Fibroblast of skin of back (primary cell): ENCODE data around the gene RALA. TPM values are rescaled to one million over a fixed set of nuclear protein-coding genes. Genes with fewer than 3 reads are reported as not detected.

Experiments used
- DNase-seq: peaks from one replicate; pipeline ENCODE4 v3.0.0-alpha.2; 2013
- polyA plus RNA-seq, 2 experiments: library from polyadenylated mRNA; unstranded; fragments of 120-200 nt; gene quantifications; one replicate each; pipeline ENCODE4 v1.2.1, GENCODE V29; 2013; ENCODE audit not compliant: insufficient read length in 2 of 2

Gene RALA, protein sequence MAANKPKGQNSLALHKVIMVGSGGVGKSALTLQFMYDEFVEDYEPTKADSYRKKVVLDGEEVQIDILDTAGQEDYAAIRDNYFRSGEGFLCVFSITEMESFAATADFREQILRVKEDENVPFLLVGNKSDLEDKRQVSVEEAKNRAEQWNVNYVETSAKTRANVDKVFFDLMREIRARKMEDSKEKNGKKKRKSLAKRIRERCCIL
- 47.7 TPM for polyA plus RNA-seq (2013, experiment 1 of 2; ENCODE audit: insufficient read length)
- polyA plus RNA-seq (2013, experiment 2 of 2; ENCODE audit: insufficient read length), result 41.8 TPM

DNA sequence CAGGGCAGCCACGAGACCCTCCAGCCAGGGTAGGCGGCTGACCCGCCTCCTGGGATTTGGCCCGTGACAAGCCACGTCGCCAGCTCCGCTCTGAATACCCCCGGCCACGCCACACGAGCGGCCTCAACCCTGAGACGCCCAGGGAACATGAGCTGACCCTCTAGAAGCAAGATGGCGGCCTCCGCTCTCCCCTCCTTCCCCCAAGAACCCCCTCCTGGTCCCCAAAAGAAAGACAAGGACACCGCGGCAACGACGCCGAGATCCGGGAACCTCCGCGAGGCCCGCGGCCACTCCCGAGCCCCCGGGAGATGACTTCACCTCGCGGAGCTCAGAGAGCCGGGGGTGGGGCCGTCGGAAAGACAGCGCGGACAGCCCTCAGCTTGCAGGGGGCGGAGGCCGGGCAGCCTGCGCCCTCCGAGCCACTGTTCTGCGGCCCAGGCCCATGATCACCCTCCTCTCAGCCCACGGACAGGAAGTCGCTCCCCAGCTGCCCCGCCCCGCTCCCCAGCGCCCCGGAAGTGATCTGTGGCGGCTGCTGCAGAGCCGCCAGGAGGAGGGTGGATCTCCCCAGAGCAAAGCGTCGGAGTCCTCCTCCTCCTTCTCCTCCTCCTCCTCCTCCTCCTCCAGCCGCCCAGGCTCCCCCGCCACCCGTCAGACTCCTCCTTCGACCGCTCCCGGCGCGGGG lies at the start of gene RALA:
Gene RALA (plus strand): TSS at position 526 of the 685 bp plus-strand sequence. CDS start 63,096 bp downstream, outside the sequence.
- peak; percentile 95 for DNase-seq

DNA sequence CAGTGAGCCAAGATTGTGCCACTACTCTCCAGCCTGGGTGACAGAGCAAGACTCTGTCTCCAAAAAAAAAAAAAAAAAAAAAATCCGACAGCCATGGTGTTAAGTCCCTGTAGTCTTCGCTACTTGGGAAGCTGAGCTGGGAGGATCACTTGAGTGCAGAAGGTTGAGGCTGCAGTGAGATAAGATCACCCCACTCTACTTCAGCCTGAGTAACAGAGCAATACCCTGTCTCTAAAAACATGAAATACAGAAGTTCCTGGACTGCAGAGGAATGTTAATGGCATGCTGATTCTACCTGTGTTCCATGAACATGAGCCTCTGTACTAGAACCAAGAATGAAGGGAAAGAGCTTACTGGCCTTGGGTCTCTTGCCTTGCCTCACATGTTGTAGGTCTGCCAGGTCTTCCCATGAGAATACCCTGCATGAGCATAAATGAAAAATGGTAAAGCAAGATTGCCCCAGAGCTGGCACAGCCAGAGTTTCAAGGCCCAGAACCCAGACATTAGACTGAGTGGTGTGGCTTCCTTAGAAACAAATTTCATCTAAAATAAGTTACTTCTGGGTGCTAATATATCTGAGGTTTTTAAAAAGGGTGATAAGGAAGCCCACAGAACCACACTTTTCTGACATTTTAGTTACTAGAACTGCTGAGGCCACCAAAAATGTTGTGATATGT lies 48.6 kb upstream of the RALA start:
- no peak for DNase-seq

DNA sequence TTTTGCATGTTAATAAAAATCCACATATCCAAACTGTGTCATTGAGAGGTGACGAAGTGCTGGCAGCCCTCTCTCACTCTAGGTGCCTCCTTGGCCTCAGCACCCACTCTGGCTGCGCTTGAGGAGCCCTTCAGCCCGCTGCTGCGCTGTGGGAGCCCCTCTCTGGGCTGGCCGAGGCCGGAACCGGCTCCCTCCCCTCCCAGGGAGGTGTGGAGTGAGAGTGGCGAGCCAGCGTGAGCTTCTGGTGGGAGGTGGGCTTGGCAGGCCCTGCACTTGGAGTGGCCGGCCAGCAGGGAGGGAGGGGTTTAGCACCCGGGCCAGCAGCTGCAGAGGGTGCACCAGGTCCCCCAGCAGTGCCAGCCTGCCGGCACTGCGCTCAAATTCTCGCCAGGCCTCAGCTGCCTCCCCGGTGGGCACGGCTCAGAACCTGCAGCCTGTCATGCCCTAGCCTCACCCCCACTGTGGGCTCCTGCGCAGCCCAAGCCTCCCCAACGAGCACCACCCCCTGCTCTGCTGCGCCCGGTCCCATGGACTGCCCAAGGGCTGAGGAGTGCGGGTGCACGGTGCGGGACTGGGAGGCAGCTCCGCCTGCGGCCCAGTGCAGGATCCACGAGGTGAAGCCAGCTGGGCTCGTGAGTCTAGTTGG lies 46.0 kb upstream of the RALA start:
- DNase-seq, result no peak

DNA sequence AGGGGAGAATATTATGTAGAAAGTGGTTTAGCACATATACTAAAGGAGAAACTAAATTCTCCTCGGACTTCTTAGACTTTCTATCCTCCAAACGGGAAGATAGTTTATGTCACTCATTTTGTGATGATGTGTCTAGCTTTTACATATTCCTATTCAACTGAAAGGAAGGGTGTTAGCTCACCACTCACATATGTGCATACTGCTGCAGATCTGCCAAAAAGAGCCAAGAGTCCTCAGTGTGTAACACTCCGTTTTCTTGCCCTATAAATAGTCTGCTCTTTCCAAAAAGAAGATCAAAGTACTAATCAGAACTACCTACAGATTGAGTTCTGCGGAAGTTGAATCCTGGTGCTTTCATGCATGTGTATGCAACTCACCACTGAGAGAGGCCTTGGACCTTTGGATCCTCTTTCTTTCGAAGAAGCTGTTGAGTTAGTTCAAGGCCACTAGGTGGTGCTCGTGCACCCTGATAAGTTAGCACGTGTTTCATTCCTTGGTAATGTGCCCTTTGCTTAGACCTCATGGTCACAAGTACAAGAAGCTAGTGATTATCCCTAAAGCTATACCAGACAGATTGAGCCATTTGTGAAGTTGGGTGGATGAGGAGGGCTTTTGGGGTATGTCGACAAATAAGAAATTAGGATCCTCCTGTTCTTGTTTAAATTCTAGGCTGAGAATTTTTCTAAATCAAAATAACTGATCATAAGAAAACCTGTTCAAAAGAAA lies 43.1 kb upstream of the RALA start:
- peak; percentile 85 for DNase-seq

DNA sequence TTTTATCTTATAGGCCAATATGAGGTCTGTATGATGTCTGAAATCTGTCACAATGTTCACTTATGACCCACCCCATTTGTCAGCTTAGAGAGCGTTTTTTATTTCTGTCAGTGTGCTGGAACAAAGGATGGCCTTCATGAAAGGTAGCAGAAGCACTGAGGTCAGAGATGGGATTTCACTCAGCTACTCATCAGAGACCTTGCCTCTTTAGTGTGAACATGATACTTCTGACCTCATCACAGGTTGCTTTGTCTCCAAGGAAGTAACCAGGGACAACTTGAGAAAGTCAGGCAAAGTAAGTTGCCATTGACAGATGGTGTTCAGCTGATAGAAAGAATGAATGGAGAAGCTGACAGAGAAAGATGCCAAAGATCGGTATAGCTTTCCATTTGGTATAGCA lies 40.8 kb upstream of the RALA start:
- DNase-seq, result no peak

DNA sequence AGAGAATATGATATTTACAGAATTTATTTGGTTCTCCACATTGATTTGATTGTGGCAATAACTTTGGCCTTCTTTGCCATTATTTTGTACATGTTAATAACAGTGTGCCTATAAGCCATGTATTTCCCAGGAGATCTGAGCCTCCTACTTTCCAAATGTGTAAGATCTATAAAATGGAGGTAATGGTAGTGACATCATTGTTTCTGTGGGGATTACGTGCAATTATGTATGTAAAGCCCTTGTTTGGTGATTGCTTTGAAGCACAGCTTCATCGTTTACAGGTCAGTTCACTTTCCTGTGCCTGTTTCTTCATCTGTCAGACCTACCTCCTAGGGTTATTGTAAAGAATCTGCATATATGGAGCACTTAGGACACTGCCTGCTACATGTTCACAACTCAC lies 39.8 kb upstream of the RALA start:
- no peak for DNase-seq

DNA sequence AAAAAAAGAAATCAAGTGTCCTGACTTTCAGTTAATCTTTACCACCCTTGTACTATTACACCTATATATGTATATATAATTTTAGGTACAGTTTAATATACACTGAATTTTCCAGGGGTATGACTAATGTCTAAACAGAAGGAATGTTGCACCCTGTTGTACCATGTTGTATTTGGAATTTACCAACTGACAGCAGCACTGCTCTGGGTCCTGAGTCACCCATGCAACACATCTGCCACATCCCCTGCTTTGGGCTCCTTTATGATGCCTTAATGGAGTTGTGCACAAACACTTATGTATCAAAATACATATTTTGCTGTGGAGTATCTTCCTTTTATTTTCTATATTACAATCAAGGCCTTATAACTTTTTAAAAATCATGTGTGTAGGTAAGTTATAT lies 36.0 kb upstream of the RALA start:
- peak; percentile 74 for DNase-seq

DNA sequence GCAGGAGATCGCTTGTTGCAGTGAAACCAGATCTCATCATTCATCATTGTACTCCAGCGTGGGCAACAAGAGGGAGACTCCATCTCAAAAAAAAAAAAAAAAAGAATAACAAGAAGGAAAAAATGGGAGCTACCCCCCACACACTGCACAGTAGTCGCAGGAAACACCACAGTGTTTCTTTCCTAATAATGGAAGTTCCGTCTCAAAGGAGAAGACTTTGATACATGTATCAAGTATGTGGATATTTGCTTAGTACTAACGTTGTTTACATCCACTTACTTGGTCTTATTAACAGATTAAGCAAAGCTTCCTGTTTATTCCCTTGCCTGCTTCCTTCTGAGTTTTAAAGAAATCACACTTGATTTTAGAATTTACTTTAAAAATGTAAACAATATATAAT lies 35.0 kb upstream of the RALA start:
- no peak for DNase-seq

DNA sequence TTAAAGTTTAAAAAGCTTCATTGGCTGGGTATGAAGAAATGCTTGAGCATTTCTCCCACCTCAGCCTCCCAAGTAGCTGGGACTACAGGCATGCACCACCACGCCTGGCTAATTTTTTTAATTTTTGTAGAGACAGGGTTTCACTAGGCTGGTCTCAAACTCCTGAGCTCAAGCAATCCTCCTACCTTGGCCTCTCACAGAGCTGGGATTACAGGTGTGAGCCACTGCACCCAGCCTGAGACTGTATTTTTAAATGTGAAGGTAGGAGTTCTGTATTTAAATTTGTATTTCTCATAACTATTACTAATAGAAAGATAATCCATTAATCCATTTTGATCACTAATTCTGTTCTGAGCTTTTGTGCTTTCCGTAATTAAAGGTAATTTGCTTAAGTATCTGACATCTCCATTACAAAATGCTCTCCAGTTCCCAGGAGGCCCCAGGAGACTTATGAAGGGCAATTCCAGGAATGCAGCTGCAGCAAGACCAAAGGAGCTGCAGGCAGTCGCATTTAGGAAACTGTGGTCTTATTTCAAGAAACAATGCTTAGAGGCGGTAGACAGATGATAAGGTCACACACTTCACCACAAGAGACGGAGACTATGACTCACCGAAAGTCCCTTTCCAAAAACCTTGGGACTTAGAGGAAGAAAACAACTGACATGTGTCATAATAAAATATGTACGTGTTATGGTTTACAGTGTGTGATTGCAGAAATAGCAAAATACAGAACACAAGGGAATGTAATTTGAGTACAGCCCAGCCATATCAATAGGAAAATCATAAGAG lies 33.9 kb upstream of the RALA start:
- DNase-seq, result peak; percentile 96

DNA sequence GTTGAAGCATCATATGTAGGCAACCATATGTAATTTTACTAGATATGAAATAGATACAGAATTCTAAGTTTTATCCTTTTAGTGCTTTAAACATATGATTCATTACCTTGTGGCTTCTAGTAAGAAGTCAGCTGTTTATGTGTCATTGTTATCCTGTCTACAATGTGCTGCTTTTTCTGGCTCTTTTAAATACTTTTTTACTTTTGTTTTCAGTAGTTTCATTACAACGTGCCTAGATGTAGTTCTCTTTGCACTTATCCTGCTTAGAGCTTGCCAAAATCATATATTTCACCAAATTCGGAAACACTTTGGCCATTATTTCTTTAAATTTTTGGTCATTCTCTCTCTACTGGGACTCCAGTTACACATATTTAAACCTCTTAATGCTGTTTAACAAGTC lies 30.8 kb upstream of the RALA start:
- peak; percentile 72 for DNase-seq

DNA sequence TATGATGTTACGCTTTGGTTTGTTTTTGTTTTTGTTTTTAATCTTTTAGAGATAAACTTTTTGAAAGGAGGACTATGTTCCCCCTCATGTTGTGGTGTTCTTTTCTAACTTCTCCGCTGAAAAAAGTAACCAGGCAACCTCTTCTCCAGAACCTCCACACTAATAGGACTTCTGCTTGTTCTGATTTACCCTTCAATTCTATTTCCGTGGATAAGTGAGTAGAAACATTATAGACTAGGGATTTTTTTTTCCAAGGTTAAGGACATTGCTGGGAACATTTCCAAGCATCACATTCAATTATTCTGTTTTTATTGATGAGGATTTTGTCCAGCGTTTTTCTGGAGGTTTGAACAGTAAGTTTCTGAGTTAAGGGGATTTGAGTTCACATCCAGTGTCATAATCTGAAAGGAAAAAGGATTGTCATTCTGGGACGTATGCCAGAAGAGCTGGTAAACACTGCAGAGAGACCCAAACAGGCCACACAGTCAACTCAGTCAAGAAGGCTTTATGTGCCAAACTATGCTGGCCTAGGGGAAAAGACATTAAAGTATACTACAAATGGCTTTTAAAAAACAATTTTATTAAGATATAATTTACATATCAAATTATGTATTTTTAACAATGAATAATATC lies 28.3 kb upstream of the RALA start:
- peak; percentile 50 for DNase-seq

DNA sequence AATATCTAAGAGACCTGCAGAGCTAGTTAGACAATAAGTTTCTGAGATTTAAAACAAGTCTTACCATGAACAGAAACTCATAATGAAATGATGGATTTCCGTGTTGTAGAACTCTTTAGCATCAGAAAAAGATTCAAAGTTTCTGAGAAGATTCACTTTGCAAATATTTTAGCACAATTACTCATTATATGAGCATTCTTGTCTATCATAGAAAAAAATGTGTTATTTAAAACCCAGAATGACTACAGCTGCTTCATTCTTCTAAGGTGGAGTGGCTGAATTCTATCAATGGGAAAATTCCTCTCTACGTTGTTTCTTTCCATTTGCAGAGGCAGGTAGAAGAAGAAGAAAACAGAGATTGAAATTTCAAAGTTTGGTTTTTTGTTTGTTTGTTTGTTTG lies 21.0 kb upstream of the RALA start:
- DNase-seq, result peak; percentile 59

DNA sequence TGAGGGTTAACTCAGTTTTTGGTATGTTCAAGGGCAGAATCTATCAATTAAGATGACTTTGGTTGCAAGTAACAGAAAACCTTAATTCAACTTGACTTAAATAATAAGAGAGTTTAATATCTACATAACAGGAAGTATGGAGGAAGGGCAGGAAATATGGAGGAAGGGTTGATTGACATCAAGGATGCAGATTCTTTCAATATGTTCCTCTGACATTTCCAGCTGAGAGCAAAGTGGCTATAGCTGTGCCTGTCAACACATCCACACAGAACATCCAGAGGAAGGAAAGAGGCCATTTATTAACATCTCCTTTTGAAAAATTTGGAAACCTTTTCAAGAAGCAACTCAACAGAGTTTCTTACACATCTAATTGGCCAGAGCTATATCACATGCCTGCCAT lies 19.4 kb upstream of the RALA start:
- no peak for DNase-seq

DNA sequence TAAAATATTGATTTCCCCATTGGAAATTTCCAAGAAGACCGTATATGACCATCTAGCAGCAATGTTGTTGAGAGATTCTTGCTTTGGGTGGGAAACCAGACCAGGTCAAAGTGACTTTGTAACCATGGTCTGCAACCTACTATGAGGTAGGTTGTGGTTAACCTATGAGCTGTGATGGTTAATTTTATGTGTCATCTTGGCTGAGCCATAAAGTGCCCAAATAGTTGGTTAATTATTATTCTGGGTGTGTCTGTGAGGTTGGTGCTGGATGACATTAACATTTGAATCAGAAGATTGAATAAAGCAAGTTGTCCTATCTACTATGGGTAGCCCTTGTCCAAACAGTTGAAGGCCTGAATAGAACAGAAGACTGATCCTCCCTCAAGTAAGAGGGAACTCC lies 18.3 kb upstream of the RALA start:
- peak; percentile 14 for DNase-seq

DNA sequence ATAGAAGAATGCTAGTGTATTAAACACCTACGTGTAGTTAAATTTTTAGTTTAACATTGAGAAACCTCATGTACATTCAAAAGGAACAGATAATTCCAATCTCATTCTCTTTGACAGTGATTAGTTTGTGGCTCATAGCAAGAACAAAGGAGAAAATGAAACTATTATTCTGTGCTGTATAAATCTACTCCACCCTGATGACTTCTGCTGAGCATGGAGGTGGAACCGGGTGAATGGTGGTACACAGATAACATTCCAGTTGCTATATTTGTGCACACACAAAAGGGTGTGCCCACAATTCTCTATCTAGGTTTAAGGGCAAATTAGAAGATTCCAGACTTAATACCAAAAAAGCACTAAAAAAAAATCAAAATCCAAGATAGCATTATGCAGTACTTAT lies 17.0 kb upstream of the RALA start:
- DNase-seq, result no peak

DNA sequence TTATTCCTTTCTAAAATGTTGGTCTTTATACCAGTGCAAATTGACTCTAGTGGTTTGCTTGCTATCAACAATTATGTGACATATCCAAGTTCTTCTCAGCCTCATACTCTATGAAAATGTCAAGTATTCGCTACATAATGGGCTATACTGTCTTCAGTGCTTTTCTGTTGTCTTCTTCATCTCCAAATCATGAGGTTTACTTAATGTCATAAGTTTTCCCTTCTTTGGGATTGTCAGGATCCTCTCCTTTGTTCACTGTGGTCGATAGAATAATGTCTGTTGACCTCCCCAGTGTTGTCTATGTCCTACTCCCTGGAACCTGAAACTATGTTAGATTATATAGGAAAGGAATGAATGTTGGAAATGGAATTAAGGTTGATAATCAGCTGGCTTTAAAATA lies 16.4 kb upstream of the RALA start:
- DNase-seq, result no peak

DNA sequence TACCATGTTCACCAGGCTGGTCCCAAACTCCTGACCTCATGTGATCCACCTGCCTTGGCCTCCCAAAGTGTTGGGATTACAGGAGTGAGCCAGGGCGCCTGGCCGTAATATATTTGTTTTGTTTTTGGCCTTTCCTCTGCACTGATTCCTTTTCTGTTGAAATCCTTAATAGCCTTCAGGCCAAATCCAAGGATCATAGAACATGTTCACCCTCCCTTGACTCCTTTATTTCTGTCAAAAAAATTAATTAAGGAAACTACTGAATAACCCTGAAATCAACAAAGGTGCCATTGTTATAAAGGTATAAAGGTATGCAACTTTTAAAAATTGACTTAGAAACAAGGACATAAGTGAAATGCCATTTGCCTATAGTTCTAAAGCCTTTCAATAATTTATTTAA lies 15.5 kb upstream of the RALA start:
- no peak for DNase-seq

DNA sequence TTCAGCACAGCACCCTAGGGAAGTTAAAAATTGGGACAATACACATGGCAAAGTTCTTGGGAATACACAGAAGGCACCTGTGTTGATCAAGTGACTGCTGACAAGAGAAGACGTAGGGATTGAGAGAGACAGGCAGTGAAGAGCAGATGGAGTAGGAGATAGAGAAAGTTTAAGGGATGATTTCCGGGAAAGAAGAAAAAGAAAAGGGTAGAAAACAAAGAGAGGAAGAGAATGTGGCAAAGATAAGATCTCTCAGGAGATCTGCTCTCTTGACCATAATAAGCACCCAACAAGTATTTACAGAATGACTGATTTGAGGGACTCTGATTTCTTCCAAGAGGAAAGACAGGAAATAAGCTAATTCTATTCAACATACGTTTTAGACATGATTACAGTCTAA lies 15.1 kb upstream of the RALA start:
- no peak for DNase-seq

DNA sequence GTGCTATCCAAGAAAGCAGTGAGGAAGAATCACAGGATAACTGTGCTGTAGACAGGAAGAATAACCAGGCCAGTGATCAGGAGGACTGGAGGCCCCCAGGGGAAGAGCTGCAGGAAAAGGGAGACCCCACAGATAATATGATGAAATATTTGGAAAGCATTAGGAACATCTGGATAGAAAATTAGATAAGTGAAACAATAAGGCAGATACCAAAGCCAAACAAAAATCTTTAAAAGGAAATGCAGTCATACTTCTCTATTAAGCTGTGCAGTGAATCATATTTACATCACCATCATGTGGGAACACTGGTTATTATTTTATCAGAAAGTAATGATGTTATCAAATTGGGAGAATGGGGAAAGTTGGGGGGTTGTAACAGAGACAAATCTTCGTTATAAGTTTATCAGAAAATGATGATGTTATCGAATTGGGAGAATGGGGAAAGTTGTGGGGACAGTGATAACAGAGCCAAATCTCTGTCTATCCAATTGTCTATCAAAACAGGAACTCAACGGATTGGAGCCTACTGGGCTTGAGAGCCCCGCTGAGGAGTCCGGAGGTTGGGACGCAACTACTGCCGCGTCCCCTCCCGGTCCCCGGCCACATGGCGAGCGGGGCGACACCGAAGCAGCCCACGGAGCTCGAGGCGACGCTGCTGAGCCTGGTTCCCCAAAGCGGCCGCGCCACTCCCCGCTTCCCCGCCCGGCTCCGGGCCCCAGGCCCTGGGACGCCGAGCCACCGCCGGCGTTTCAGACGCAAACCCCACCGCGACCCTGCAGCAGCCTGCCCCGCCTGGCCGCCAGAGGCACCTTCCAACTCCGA lies 14.0 kb upstream of the RALA start:
- peak; percentile 74 for DNase-seq

DNA sequence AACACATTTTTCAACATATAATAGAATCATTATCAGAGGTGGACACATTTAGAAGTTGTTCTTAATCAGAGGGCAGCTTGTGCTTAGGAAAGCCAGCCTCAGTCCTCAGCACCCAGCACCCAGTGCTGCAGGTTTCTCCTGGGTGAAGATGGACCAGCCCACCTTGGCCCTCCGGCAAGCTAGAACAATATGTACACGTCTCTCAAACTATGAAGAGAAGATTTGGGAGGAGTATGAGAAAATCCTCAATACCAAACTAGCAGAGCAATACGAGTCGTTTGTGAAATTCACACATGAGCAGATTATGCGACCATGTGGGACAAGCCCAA lies 13.5 kb upstream of the RALA start:
- DNase-seq, result no peak

DNA sequence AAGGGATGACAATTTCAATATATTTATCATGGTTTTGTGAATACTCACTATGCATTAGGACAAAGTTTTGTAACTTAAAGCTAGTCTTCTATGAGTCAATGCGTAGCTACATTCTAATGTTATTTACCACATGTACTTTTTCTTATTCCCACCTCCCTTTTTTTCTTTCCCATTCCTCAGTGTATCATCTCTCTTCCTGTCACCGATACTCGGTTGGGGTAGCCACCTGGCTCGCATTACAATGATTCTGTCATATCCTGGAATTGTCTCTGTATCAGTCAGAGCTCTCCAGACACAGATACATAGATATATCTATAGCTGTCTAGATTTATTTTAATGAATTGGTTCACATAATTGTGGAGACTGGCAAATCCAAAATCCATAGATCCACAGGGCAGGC lies 9.8 kb upstream of the RALA start:
- DNase-seq, result peak; percentile 72
